HCT116 (cell line): ENCODE results near the gene FKBP9. TPM values are rescaled to one million over a fixed set of nuclear protein-coding genes. Genes with fewer than 3 reads are reported as not detected.

Experiments
- ATAC-seq: fragments of 200-7000 bp; cut with Tn5 transposase; 2 replicates; pipeline ENCODE4 v1.9.1; 2020; ENCODE audit warnings: mild to moderate bottlenecking, moderate library complexity
- BruUV-seq: library from RNA; stranded (reverse); fragments of 400-500 nt; replicated peaks from 2 replicates; lab custom pipeline; 2021; lab: Mats Ljungman, UMichigan
- CTCF ChIA-PET: fragments of 300-600 bp; sonication (Branson Sonifier 250); formaldehyde crosslinking; loops from one replicate; lab custom pipeline; 2021; ENCODE audit warnings: antibody characterized with exemption; lab: Charles Lee
- POLR2A ChIA-PET: fragments of 300-600, 350-600 bp; sonication (Branson Sonifier 250); formaldehyde crosslinking; loops from one replicate; lab custom pipeline; 2021; ENCODE audit warnings: antibody characterized with exemption; lab: Charles Lee
- RAD21 ChIA-PET, 2 experiments: fragments of 300-600 bp; sonication (Branson Sonifier 250); formaldehyde crosslinking; loops; one replicate each; lab custom pipeline; 2023; ENCODE audit warnings: low total read pairs in 2 of 2; ENCODE audit not compliant: uncharacterized antibody in 2 of 2, unreplicated experiment in 2 of 2, low non-redundant PET in 1 of 2; lab: Charles Lee
- DNase-seq: peaks from one replicate; pipeline ENCODE4 v3.0.0-alpha.2; 2010; ENCODE audit warnings: low read depth, low spot score
- H2AFZ ChIP-seq: fragments of 200-600 bp; shearing (Covaris generic), sonication (generic); 2 replicates; pipeline ENCODE4 v1.6.1; 2017; ENCODE audit warnings: low read depth, mixed run types, mixed read lengths, antibody characterized with exemption, low read length; ENCODE audit not compliant: poor library complexity, severe bottlenecking
- H3K27ac ChIP-seq: 2 replicates; pipeline ENCODE4 v1.5.1; 2012; ENCODE audit warnings: low read depth, low read length
- H3K27me3 ChIP-seq: fragments of 200-600 bp; sonication (generic); 2 replicates; pipeline ENCODE4 v1.6.1; 2016; ENCODE audit warnings: mixed run types, low read length, mixed read lengths; ENCODE audit not compliant: insufficient read depth
- H3K36me3 ChIP-seq, 2 experiments: fragments of 200-500 bp in 1 of 2; fragments of 200-600 bp in 1 of 2; sonication (Bioruptor generic) in 1 of 2; sonication (generic) in 1 of 2; 2 replicates each; pipeline versions ENCODE4 v1.5.1 to v1.6.1; 2014 to 2016; ENCODE audit warnings: low read length in 2 of 2, inconsistent platforms in 1 of 2, mixed read lengths in 1 of 2, mixed run types in 1 of 2; ENCODE audit not compliant: insufficient read depth in 2 of 2, control insufficient read depth in 1 of 2
- H3K4me1 ChIP-seq, 2 experiments: fragments of 200-600 bp in 1 of 2; sonication (generic) in 1 of 2; 2 replicates each; pipeline versions ENCODE4 v1.5.1 to v1.6.1; 2012 to 2017; ENCODE audit warnings: low read length in 2 of 2, inconsistent platforms in 1 of 2, mild to moderate bottlenecking in 1 of 2, mixed read lengths in 1 of 2, mixed run types in 1 of 2, moderate library complexity in 1 of 2; ENCODE audit not compliant: insufficient read depth in 2 of 2, control insufficient read depth in 1 of 2
- H3K4me2 ChIP-seq: fragments of 200-600 bp; sonication (generic); 2 replicates; pipeline ENCODE4 v1.6.1; 2017; ENCODE audit warnings: mixed run types, low read length, mixed read lengths
- H3K4me3 ChIP-seq, 2 experiments: fragments of 200-600 bp in 1 of 2; sonication (generic) in 1 of 2; replicated peaks in 1 of 2; 2 replicates each; pipeline ENCODE4 v1.5.1; 2011 to 2016; ENCODE audit warnings: low read length in 2 of 2, control low read depth in 1 of 2, low read depth in 1 of 2, mild to moderate bottlenecking in 1 of 2, mixed read lengths in 1 of 2, mixed run types in 1 of 2
- H3K79me2 ChIP-seq: fragments of 200-600 bp; sonication (generic); 2 replicates; pipeline ENCODE4 v1.6.1; 2017; ENCODE audit warnings: mild to moderate bottlenecking, mixed run types, low read length, moderate library complexity, mixed read lengths; ENCODE audit not compliant: insufficient read depth
- H3K9ac ChIP-seq: fragments of 200-600 bp; sonication (generic); 2 replicates; pipeline ENCODE4 v1.6.1; 2016; ENCODE audit warnings: low read length, mixed read lengths
- H3K9me2 ChIP-seq: fragments of 200-600 bp; sonication (generic), shearing (Covaris generic); 2 replicates; pipeline ENCODE4 v1.6.1; 2017; ENCODE audit warnings: mixed run types, mild to moderate bottlenecking, moderate library complexity; ENCODE audit not compliant: insufficient read depth
- H3K9me3 ChIP-seq, 2 experiments: fragments of 200-500 bp in 1 of 2; fragments of 200-600 bp in 1 of 2; sonication (Bioruptor generic) in 1 of 2; sonication (generic) in 1 of 2; 2 replicates each; pipeline ENCODE4 v1.6.1; 2014 to 2017; ENCODE audit warnings: low read length in 2 of 2, mixed read lengths in 2 of 2, inconsistent platforms in 1 of 2, low read depth in 1 of 2, mild to moderate bottlenecking in 1 of 2, mixed run types in 1 of 2, moderate library complexity in 1 of 2; ENCODE audit not compliant: control insufficient read depth in 1 of 2, insufficient read depth in 1 of 2
- H4K20me1 ChIP-seq: fragments of 200-600 bp; sonication (generic), shearing (Covaris generic); 2 replicates; pipeline ENCODE4 v1.6.1; 2017; ENCODE audit warnings: mixed run types, mild to moderate bottlenecking, moderate library complexity; ENCODE audit not compliant: insufficient read depth
- CBX3 ChIP-seq: IDR thresholded peaks from 2 replicates; pipeline ENCODE4 v1.6.1; 2012; ENCODE audit warnings: low read depth
- CTCF ChIP-seq, 3 experiments: fragments of 200-600 bp in 1 of 3; sonication (generic) in 1 of 3; IDR thresholded peaks in 2 of 3; conservative IDR thresholded peaks in 1 of 3; 2 replicates each; pipeline ENCODE4 v1.5.1; 2012 to 2017; ENCODE audit warnings: low read depth in 2 of 3, low read length in 2 of 3, antibody characterized with exemption in 1 of 3, borderline replicate concordance in 1 of 3, control low read depth in 1 of 3, mild to moderate bottlenecking in 1 of 3, mixed read lengths in 1 of 3, mixed run types in 1 of 3, moderate library complexity in 1 of 3; ENCODE audit not compliant: insufficient read depth in 1 of 3
- ELF1 ChIP-seq: IDR thresholded peaks from 2 replicates; pipeline ENCODE4 v1.6.1; 2012; ENCODE audit warnings: low read depth, borderline replicate concordance
- EZH2phosphoT487 ChIP-seq: fragments of 200-600 bp; IDR thresholded peaks from 2 replicates; pipeline ENCODE4 v1.6.1; 2018; ENCODE audit warnings: antibody characterized with exemption, borderline replicate concordance
- FOSL1 ChIP-seq: IDR thresholded peaks from 2 replicates; pipeline ENCODE4 v1.6.1; 2012; ENCODE audit warnings: low read depth
- MAX ChIP-seq: IDR thresholded peaks from 2 replicates; pipeline ENCODE4 v1.6.1; 2012
- POLR2A ChIP-seq: IDR thresholded peaks from 2 replicates; pipeline ENCODE4 v1.7.0; 2011; ENCODE audit warnings: borderline replicate concordance; ENCODE audit not compliant: insufficient read depth, insufficient read length; ENCODE audit errors: extremely low read depth
- POLR2AphosphoS5 ChIP-seq: IDR thresholded peaks from 2 replicates; pipeline ENCODE4 v1.6.1; 2011; ENCODE audit warnings: mild to moderate bottlenecking, low read depth, low read length, moderate library complexity
- SIN3A ChIP-seq: IDR thresholded peaks from 2 replicates; pipeline ENCODE4 v1.6.1; 2012; ENCODE audit warnings: low read depth
- SP1 ChIP-seq: IDR thresholded peaks from 2 replicates; pipeline ENCODE4 v1.6.1; 2012; ENCODE audit warnings: low read depth
- YY1 ChIP-seq: IDR thresholded peaks from 2 replicates; pipeline ENCODE4 v1.6.1; 2011; ENCODE audit warnings: low read length, low read depth, moderate library complexity, mild to moderate bottlenecking; ENCODE audit not compliant: insufficient replicate concordance; ENCODE audit errors: extremely low read depth
- ZBTB33 ChIP-seq: IDR thresholded peaks from 2 replicates; pipeline ENCODE4 v1.6.1; 2011; ENCODE audit warnings: mild to moderate bottlenecking, low read length, moderate library complexity; ENCODE audit not compliant: insufficient replicate concordance; ENCODE audit errors: extremely low read depth
- ZFX ChIP-seq: fragments of 450-650 bp; IDR thresholded peaks from 2 replicates; pipeline ENCODE4 v1.6.1; 2017
- ZNF274 ChIP-seq: fragments of 200-500 bp; sonication (Bioruptor generic); IDR thresholded peaks from 2 replicates; pipeline ENCODE4 v1.6.1; 2014; ENCODE audit warnings: mild to moderate bottlenecking, low read depth, low read length, inconsistent platforms
- intact Hi-C: fragments of 100-400 bp; cut with micrococcal nuclease; formaldehyde crosslinking; loops from 2 replicates; pipeline ENCODE4 v1.10.0; 2022
- total RNA-seq: library from RNA; stranded (reverse); gene quantifications from one replicate; pipeline ENCODE4 v1.2.1, GENCODE V29; 2021; ENCODE audit not compliant: unreplicated experiment

FKBP9 gene
- total RNA-seq, 1 experiment from 2014 or later, result 85.6 TPM

GRCh38 chr7:33048704-33049103, 91.5 kb downstream of the FKBP9 start (continued):
- TF ChIP-seq ZBTB33 (no peak), ELF1 (no peak), FOSL1 (no peak), POLR2AphosphoS5 (no peak), POLR2A (no peak)

- Histone ChIP-seq H3K4me3 (no peak overlapping the region), H2AFZ (no peak overlapping the region), H3K4me2 (no peak overlapping the region), H3K36me3 (no peaks in the 10 kb centered on the region), H3K27ac (no peak overlapping the region), H3K9ac (no peak overlapping the region), H3K9me2 (no peaks in the 10 kb centered on the region), H4K20me1 (peaks cover 27% of the 10 kb centered on the region), H3K27me3 (no peaks in the 10 kb centered on the region), H3K4me1 (peaks cover 0 to 8% of the 10 kb centered on the region in 2 experiments; a peak in 2 of 4 replicates), H3K9me3 (no peaks in the 10 kb centered on the region), H3K79me2 (peaks cover 98% of the 10 kb centered on the region)
- ChIA-PET RAD21 (no interaction called here), CTCF (interaction anchor here (1.1 kb wide), 1 partner anchor 12 kb away, joined by 4 read pairs; the partner anchor contains the start of gene NT5C3A), POLR2A (interaction anchor here (2.1 kb wide), 1 partner anchor 12 kb away, joined by 5 read pairs; the partner anchor contains the start of gene NT5C3A)
- intact Hi-C loops, result loop anchor here (1.0 kb wide), 1 partner anchor 250 kb away; no protein-coding TSS in a partner anchor
- DNase-seq (peak; percentile 13), ATAC-seq (peak; percentile 71)
- BruUV-seq, result no TSS peak
- no peak for TF ChIP-seq ZNF274
- no peak for TF ChIP-seq CBX3
- TF ChIP-seq CTCF (IDR thresholded peaks at IDR 0.05 in 2 of 3, conservative IDR thresholded peaks at IDR 0.05 in 1 of 3; ENCODE audit: borderline replicate concordance in 1 of 3, insufficient read depth in 1 of 3, low read depth in 2 of 3, low read length in 2 of 3), result peak; percentile 64 to 70 (median 66); a peak in 5 of 6 replicates
- no peak for TF ChIP-seq POLR2A
- TF ChIP-seq SP1, result no peak
- TF ChIP-seq SIN3A, result no peak
- TF ChIP-seq YY1, result no peak
- no peak for TF ChIP-seq EZH2phosphoT487
- TF ChIP-seq ZBTB33, result no peak
- TF ChIP-seq ZFX, result no peak
- TF ChIP-seq MAX, result no peak
Observed at GRCh38 chr7:33050535-33051318, 93.5 kb downstream of the FKBP9 start.
